Gastroesophageal sphincter (tissue), 2 donors: Measurements from ENCODE around the gene MAP7.

Experiments
- EP300 ChIP-seq: sonication (generic); formaldehyde crosslinking; IDR thresholded peaks from one replicate; pipeline ENCODE4 v1.6.1; 2017; ENCODE audit warnings: antibody characterized with exemption, mild to moderate bottlenecking
- POLR2AphosphoS5 ChIP-seq: sonication (generic); formaldehyde crosslinking; IDR thresholded peaks from one replicate; pipeline ENCODE4 v1.6.1; 2017; ENCODE audit warnings: antibody characterized with exemption

GRCh38 chr6:136371959-136372358 lies 178.3 kb downstream of the MAP7 start:
- TF ChIP-seq POLR2AphosphoS5 (no peak), EP300 (no peak)
